Globus pallidus (tissue), 1 donor: ENCODE data around the gene PINLYP.
"Not testable (repeated sequence)": the region's sequence is repeated elsewhere in the genome, so short reads cannot be mapped to it uniquely, and the experiment has no call there.

Experiments used
- DNase-seq: peaks from one replicate; pipeline ENCODE4 v3.0.0-alpha.2; 2015; ENCODE audit warnings: low spot score

PINLYP gene

GRCh38 chr19:43575156-43575950 is at the start of gene PINLYP, which contains the start of gene XRCC1:
TSS of gene PINLYP (plus strand) at chr19:43575801. CDS start at chr19:43577192, 1,391 bp downstream.
TSS of gene XRCC1 (minus strand) at chr19:43575527. CDS start at chr19:43575458, 69 bp downstream.
- DNase-seq = peak; percentile 99

DNA sequence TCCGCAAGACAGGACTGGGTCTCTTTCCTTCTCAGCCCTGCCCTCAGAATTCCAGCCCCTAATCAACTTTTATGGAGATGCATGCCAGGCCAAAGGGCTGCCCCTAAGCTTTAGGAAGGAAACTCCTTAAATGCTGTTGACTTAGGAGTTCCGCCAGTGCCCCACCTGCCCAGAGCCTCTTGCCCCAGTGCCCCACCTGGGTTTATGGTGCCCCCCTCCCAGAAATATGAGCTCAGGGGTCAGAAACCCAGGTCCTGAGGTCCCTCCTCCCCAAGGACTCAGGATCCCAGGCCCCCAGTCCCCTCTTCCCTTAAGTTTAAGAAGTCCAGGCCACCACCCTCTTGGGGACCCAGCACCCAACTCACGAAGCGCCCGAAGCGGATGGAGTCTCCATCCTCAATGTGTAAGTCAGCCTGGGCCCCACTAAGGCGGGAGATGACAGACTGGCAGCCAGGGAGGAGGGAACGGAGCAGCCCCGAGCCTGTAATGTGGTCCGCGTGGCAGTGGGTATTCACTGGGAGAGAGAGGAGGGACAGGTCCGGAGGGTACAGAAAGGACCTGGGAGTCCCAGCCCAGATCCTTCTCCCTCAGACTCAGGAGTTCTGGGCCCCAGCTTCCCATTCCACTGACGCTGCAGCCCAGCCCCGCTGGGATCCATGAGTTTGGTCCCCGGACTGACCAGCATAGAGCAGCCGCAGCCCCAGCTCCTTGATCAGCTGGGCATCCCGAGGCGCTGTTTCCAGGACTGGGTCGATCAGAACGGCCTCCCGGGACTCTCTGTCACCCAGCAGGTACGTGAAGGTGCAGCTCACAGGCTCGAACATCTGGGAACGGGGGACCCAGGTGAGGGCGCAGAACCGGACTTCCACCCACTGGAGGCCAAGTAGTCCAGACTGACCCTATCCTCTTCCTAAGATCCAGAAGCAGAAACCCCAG is 49.5 kb upstream of the PINLYP start:
- no peak for DNase-seq

GRCh38 chr19:43526884-43527859 is 48.4 kb upstream of the PINLYP start, which contains the start of gene ETHE1:
TSS of gene ETHE1 (minus strand) at chr19:43527201. CDS start at chr19:43527177, 24 bp downstream.
- peak; percentile 73 for DNase-seq

DNA sequence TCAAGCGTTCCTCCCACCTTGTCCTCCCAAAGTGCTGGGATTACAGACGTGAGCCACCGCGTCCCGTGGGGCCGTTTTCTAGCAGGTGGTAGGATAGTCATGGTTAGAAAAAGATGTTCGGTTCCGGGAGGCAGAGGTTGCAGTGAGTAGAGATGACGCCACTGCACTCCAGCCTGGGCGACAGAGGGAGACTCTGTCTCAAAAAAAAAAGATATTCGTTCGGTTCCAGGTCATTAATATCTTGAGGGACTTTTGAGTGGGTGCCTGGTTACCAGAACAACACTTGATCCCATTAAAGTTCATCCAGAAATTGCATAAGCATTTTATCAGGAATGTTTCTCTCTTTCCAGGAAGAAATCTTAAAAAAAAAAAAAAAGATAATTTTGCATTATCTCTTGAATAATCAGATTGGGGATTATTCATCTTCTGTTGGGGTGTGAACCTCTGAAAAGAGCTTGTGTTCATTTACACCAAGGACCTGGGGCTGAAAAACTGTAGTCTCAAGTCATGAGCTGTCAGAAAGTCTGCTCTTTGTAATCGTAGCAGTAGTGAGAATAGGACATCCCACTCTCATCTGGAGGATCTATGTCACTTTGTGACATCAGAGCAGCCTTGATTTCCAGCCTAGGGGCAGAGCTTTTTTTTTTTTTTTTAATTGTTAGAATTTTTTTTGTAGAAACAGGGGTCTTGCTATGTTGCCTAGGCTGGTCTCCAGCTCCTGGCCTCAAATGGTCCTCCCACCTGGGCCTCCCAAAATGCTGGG is 47.6 kb upstream of the PINLYP start:
- DNase-seq = no peak

- no peak for DNase-seq
Measured at GRCh38 chr19:43532571-43532961, 43.0 kb upstream of the PINLYP start.

DNA sequence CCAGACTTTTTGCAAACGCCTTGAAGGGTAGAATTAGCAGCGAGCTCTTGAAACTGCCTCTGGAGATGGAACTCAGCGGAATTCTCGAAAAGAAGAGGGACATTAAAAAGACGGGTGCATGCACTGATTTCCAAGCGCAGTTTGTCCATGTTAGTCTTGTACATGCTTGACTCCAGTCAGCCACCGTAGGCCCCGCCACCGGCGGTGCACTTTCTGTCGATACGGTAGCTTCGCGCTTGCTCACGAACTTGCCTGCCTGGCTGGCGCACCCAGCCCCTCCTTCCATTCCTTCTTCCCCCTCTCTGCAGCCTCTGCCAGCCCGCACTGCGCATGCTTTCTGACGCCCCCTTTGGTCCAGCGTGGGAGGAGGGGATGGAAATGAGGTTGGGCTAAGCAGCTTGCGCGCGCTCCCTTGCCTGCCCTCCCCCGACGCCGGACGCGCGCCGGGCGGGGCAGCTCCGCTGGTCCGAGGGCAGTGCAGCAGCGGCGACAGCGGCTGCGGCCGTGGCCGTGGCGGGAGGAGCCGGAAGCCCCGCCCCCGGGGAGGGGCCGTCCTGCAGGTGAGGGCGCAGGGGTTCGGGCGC is 42.5 kb upstream of the PINLYP start, which contains the start of gene ZNF575:
Gene ZNF575, plus strand, starts transcription at position 227 of the 584 bp plus-strand sequence. CDS start 1,235 bp downstream, outside the sequence.
- DNase-seq = peak; percentile 94

DNA sequence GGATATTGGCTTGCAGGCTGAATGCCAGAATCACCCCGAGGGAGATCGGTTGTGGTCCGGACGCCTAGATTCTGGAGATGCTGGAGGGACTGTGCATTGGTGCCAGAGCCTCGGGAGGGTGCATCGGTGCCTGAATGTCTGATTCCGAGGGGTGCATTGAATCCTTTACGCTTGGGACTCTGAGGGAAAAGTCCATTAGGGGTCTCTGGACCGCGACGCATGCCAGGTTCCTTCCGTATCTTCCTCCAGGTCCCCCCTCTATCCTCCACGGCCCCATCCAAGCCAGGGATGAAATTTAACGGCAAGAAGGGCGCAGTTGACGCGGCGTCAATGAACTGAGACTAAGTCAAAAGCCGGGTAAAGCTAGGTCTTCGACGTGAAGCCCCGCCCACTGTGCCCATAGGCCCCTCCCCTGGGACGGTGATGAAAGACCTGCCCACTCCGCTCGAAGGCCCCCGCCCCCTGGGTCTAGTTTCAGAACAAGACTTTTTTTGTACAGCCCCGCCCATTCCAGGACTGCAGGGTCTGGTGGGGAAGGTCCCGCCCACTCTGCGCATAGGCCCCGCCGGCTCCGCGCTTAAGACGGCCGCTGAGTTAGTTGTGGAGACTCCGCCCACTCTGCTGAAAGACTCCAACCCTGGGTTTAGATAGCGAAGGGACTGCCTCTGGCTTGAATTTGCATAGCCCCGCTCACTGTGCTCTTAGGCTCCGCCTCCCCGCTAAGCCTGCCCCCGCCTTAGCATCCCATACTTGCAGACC is 41.9 kb upstream of the PINLYP start:
- DNase-seq = peak; percentile 95

- no peak for DNase-seq
Measured at GRCh38 chr19:43534305-43534815, 41.2 kb upstream of the PINLYP start.

DNA sequence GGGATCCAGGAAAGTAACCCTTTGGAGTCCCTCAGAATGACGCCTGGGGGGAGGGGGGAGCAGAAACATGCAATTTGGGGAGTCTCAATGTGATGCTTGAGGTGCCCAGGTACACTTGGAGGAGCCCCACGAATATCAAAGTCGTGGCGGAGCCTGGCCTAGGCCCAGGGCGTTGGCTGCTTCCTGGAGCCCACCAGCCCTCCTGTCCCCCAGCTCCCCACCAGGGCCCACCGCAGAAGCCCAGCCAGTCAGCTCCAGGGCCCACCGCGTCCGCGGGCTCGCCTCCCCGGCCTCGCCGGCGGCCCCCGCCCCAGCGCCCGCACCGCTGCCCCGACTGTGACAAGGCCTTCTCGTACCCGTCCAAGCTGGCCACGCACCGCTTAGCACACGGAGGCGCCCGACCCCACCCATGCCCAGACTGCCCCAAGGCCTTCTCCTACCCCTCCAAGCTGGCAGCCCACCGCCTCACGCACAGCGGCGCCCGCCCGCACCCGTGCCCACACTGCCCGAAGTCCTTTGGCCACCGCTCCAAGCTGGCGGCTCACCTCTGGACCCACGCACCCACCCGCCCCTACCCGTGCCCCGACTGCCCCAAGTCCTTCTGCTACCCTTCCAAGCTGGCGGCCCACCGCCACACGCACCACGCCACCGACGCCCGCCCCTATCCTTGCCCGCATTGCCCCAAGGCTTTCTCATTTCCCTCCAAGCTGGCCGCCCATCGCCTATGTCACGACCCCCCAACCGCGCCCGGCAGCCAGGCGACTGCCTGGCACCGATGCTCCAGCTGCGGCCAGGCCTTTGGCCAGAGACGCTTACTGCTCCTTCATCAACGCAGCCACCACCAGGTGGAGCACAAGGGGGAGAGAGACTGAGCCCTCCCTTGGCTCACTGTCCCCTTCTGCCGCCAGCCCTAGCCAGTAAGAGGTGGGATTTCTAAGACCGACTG is 40.5 kb upstream of the PINLYP start:
- DNase-seq = peak; percentile 66

- no peak for DNase-seq
Measured at GRCh38 chr19:43538922-43539321, 36.7 kb upstream of the PINLYP start.

GRCh38 chr19:43540381-43540780 is 35.2 kb upstream of the PINLYP start:
- no peak for DNase-seq

GRCh38 chr19:43541920-43542650 is 33.5 kb upstream of the PINLYP start:
- no peak for DNase-seq

- DNase-seq = no peak
Measured at GRCh38 chr19:43544077-43544476, 31.5 kb upstream of the PINLYP start.

GRCh38 chr19:43545276-43545675 is 30.3 kb upstream of the PINLYP start:
- DNase-seq = no peak

GRCh38 chr19:43545981-43546380 is 29.6 kb upstream of the PINLYP start:
- DNase-seq = no peak

DNA sequence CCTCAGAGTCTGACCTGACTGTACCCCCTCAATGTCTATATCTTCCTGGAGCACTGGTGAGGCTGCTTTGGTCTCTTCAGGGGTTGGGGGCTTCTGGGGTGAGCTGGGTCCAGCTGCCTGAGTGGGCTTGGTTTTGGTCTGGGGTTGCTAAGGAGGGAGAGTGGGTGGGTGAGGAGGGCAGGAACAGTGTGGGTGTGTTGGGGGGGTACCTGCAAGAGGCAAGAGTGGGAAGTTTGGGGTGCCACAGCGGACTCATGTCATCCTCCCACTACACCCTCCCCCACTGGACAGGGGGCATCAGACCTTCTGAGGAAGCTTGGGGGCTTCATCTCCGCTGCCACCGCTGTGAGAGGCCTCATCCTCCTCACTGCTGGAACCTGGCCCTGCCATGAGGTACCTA is 29.0 kb upstream of the PINLYP start:
- no peak for DNase-seq

DNA sequence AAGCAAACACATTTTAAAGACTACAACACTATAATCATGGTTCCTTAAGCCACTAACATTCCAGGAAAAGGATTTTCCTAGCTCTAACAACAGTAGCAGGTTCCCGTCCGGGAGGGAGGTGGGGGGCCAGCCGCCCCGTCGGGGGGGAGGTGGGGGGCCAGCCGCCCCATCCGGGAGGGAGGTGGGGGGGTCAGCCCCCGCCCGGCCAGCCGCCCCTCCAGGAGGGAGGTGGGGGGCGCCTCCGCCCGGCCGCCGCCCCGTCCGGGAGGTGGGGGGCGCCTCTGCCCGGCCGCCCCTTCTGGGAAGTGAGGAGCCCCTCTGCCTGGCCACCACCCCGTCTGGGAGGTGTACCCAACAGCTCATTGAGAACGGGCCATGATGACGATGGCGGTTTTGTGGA is 27.7 kb upstream of the PINLYP start:
- not testable (repeated sequence) for DNase-seq
